ENCODE data around the gene CST5.

GRCh38 chr20:23856736-23857135 is 22.8 kb downstream of the CST5 start:
- TF ChIP-seq POLR2A (IDR thresholded peaks at IDR 0.05; ENCODE audit: extremely low read depth, insufficient read length), result no peak
- no peak for TF ChIP-seq CTCF (IDR thresholded peaks at IDR 0.05; ENCODE audit: low read depth, low read length)
- TF ChIP-seq MAX (IDR thresholded peaks at IDR 0.05; ENCODE audit: low read depth, low read length), result no peak
- TF ChIP-seq MYC (IDR thresholded peaks at IDR 0.05; ENCODE audit: low read depth, low read length), result no peak
